HEK293 (cell line): ENCODE measurements around the gene ACVR2B.

Source experiments
- CTCF ChIA-PET: fragments of 350-600 bp; formaldehyde crosslinking; extraction: SDS; loops from one replicate; lab custom pipeline; 2021; ENCODE audit warnings: antibody characterized with exemption; lab: Yijun Ruan, JAX
- POLR2A ChIA-PET: fragments of 300-600 bp; formaldehyde crosslinking; extraction: SDS; loops from one replicate; lab custom pipeline; 2020; ENCODE audit warnings: antibody characterized with exemption, inconsistent platforms; lab: Yijun Ruan, JAX
- H3K27ac ChIP-seq: fragments of 200-500 bp; sonication (Bioruptor generic); 2 replicates; pipeline ENCODE4 v1.5.1; 2014; ENCODE audit warnings: low read depth, low read length, control low read depth, inconsistent platforms; ENCODE audit errors: extremely low read depth
- H3K36me3 ChIP-seq, 2 experiments: fragments of 200-500 bp in 1 of 2; sonication (Bioruptor generic) in 1 of 2; 1 replicate in 1 of 2; 2 replicates in 1 of 2; pipeline ENCODE4 v1.5.1; 2014 to 2017; ENCODE audit warnings: inconsistent platforms in 2 of 2, low read length in 2 of 2; ENCODE audit not compliant: control insufficient read depth in 2 of 2, insufficient read depth in 1 of 2
- H3K4me1 ChIP-seq: fragments of 200-500 bp; sonication (Bioruptor generic); 2 replicates; pipeline ENCODE4 v1.5.1; 2014; ENCODE audit warnings: mild to moderate bottlenecking, low read length, inconsistent platforms; ENCODE audit not compliant: control insufficient read depth, insufficient read depth
- H3K4me3 ChIP-seq: 2 replicates; pipeline ENCODE4 v1.5.1; 2011; ENCODE audit warnings: low read depth, mild to moderate bottlenecking, control low read depth, low read length, moderate library complexity
- H3K9me3 ChIP-seq: fragments of 200-500 bp; sonication (Bioruptor generic); 2 replicates; pipeline ENCODE4 v1.5.1; 2014; ENCODE audit warnings: low read depth, low read length, inconsistent platforms; ENCODE audit not compliant: control insufficient read depth, insufficient read depth
- EGR2 ChIP-seq: fragments of 450-650 bp; formaldehyde crosslinking; IDR thresholded peaks from 2 replicates; pipeline ENCODE4 v1.5.1; 2016; ENCODE audit warnings: low read depth, missing biosample characterization, missing genetic modification characterization
- GLIS2 ChIP-seq: fragments of 450-650 bp; formaldehyde crosslinking; IDR thresholded peaks from 2 replicates; pipeline ENCODE4 v1.5.1; 2016; ENCODE audit warnings: missing biosample characterization, missing genetic modification characterization
- KLF1 ChIP-seq: fragments of 450-650 bp; formaldehyde crosslinking; IDR thresholded peaks from 2 replicates; pipeline ENCODE4 v1.5.1; 2016; ENCODE audit warnings: missing biosample characterization, missing genetic modification characterization
- KLF10 ChIP-seq: fragments of 450-650 bp; IDR thresholded peaks from 2 replicates; pipeline ENCODE4 v1.5.1; 2018; ENCODE audit warnings: missing biosample characterization, mild to moderate bottlenecking, missing genetic modification characterization
- KLF16 ChIP-seq: fragments of 450-650 bp; formaldehyde crosslinking; IDR thresholded peaks from 2 replicates; pipeline ENCODE4 v1.5.1; 2017; ENCODE audit warnings: missing biosample characterization, missing genetic modification characterization
- MZF1 ChIP-seq: fragments of 450-650 bp; formaldehyde crosslinking; IDR thresholded peaks from 2 replicates; pipeline ENCODE4 v1.5.1; 2017; ENCODE audit warnings: missing biosample characterization, missing genetic modification characterization, borderline replicate concordance
- PATZ1 ChIP-seq: fragments of 450-650 bp; formaldehyde crosslinking; IDR thresholded peaks from 2 replicates; pipeline ENCODE4 v1.5.1; 2016; ENCODE audit warnings: missing biosample characterization, missing genetic modification characterization
- PBX3 ChIP-seq: sonication (generic); formaldehyde crosslinking; IDR thresholded peaks from 2 replicates; pipeline ENCODE4 v1.8.1; 2022; ENCODE audit warnings: mild to moderate bottlenecking, moderate library complexity, missing genetic modification reagents
- PRDM10 ChIP-seq: fragments of 450-650 bp; formaldehyde crosslinking; IDR thresholded peaks from 2 replicates; pipeline ENCODE4 v1.5.1; 2016; ENCODE audit warnings: missing biosample characterization, missing genetic modification characterization
- SCRT1 ChIP-seq: fragments of 450-650 bp; formaldehyde crosslinking; IDR thresholded peaks from 2 replicates; pipeline ENCODE4 v1.5.1; 2016; ENCODE audit warnings: missing biosample characterization, missing genetic modification characterization, borderline replicate concordance
- SP3 ChIP-seq: fragments of 450-650 bp; formaldehyde crosslinking; IDR thresholded peaks from 2 replicates; pipeline ENCODE4 v1.5.1; 2016; ENCODE audit warnings: missing biosample characterization, missing genetic modification characterization
- ZBTB20 ChIP-seq: fragments of 450-650 bp; formaldehyde crosslinking; IDR thresholded peaks from 2 replicates; pipeline ENCODE4 v1.5.1; 2016; ENCODE audit warnings: missing biosample characterization, missing genetic modification characterization
- ZBTB26 ChIP-seq: fragments of 450-650 bp; formaldehyde crosslinking; optimal IDR thresholded peaks from 2 replicates; pipeline ENCODE3; 2016; ENCODE audit warnings: missing biosample characterization, mild to moderate bottlenecking, missing genetic modification characterization
- ZFHX2 ChIP-seq: fragments of 450-650 bp; formaldehyde crosslinking; conservative IDR thresholded peaks from 2 replicates; pipeline ENCODE4 v1.5.1; 2016; ENCODE audit warnings: missing biosample characterization, missing genetic modification characterization
- ZNF157 ChIP-seq: fragments of 450-650 bp; formaldehyde crosslinking; IDR thresholded peaks from 2 replicates; pipeline ENCODE4 v1.5.1; 2016; ENCODE audit warnings: missing biosample characterization, missing genetic modification characterization
- ZNF266 ChIP-seq: fragments of 450-650 bp; formaldehyde crosslinking; IDR thresholded peaks from 2 replicates; pipeline ENCODE4 v1.5.1; 2016; ENCODE audit warnings: missing biosample characterization, missing genetic modification characterization, low read depth
- ZNF335 ChIP-seq: fragments of 450-650 bp; formaldehyde crosslinking; conservative IDR thresholded peaks from 2 replicates; pipeline ENCODE4 v1.5.1; 2016; ENCODE audit warnings: missing biosample characterization, missing genetic modification characterization
- ZNF341 ChIP-seq: fragments of 450-650 bp; formaldehyde crosslinking; IDR thresholded peaks from 2 replicates; pipeline ENCODE4; 2016; ENCODE audit warnings: low read depth, missing biosample characterization, missing genetic modification characterization
- ZNF398 ChIP-seq: fragments of 450-650 bp; formaldehyde crosslinking; IDR thresholded peaks from 2 replicates; pipeline ENCODE4 v1.5.1; 2017; ENCODE audit warnings: missing biosample characterization, missing genetic modification characterization
- ZNF529 ChIP-seq: fragments of 450-650 bp; formaldehyde crosslinking; IDR thresholded peaks from 2 replicates; pipeline ENCODE4 v1.5.1; 2017; ENCODE audit warnings: missing genetic modification characterization, missing biosample characterization; ENCODE audit not compliant: insufficient replicate concordance
- ZNF560 ChIP-seq: fragments of 450-650 bp; formaldehyde crosslinking; IDR thresholded peaks from 2 replicates; pipeline ENCODE4 v1.5.1; 2017; ENCODE audit warnings: missing biosample characterization, missing genetic modification characterization, borderline replicate concordance
- ZNF830 ChIP-seq: fragments of 450-650 bp; IDR thresholded peaks from 2 replicates; pipeline ENCODE4 v1.5.0; 2018; ENCODE audit warnings: missing biosample characterization, missing genetic modification characterization, low read depth, mild to moderate bottlenecking, moderate library complexity
- ZNF843 ChIP-seq: fragments of 450-650 bp; formaldehyde crosslinking; IDR thresholded peaks from 2 replicates; pipeline ENCODE4 v1.5.1; 2016; ENCODE audit warnings: missing biosample characterization, missing genetic modification characterization
- ZSCAN16 ChIP-seq: fragments of 450-650 bp; formaldehyde crosslinking; IDR thresholded peaks from 2 replicates; pipeline ENCODE4 v1.5.1; 2016; ENCODE audit warnings: missing biosample characterization, missing genetic modification characterization
- ZXDB ChIP-seq: fragments of 450-650 bp; formaldehyde crosslinking; IDR thresholded peaks from 2 replicates; pipeline ENCODE4 v1.5.1; 2016; ENCODE audit warnings: missing biosample characterization, missing genetic modification characterization

Gene ACVR2B

GRCh38 chr3:38454884-38455638, 1.4 kb downstream of the ACVR2B start:
- H3K9me3 ChIP-seq = no peaks in the 10 kb centered on the region
- ChIA-PET POLR2A (interaction anchor here (0.6 to 1.0 kb wide), 2 partner anchors 290 to 318 kb away, joined by 3 read pairs; partner anchors contain the start of gene ACAA1), CTCF (interaction anchor here (0.9 to 1.8 kb wide), 3 partner anchors 106 to 325 kb away, joined by 3 to 6 read pairs (median 3); partner anchors contain the start of gene XYLB)
- H3K36me3 ChIP-seq = no peaks in the 10 kb centered on the region
- peak overlapping the region; percentile 95; the same call in 1 of the 2 replicates for H3K27ac ChIP-seq
- peak overlapping the region; percentile 77 for H3K4me3 ChIP-seq
- H3K4me1 ChIP-seq = peaks cover 8% of the 10 kb centered on the region
- TF ChIP-seq SCRT1 (tag by site-specific recombination) = 0 out of 2 replicates have a peak, but pooled peaks have one; percentile 45
- TF ChIP-seq ZSCAN16 (tag by site-specific recombination) = peak; percentile 94
- TF ChIP-seq KLF10 = peak; percentile 83
- peak; percentile 31 for TF ChIP-seq GLIS2 (tag by site-specific recombination)
- no peak for TF ChIP-seq ZNF830 (tag by site-specific recombination)
- TF ChIP-seq KLF1 (tag by site-specific recombination) = peak; percentile 35; the same call in 1 of the 2 replicates
- peak; percentile 67 for TF ChIP-seq ZBTB26
- TF ChIP-seq EGR2 (tag by site-specific recombination) = peak; percentile 60
- 0 out of 2 replicates have a peak, but pooled peaks have one; percentile 25 for TF ChIP-seq MZF1
- TF ChIP-seq ZFHX2 = peak; percentile 78
- TF ChIP-seq KLF16 (tag by site-specific recombination) = 0 out of 2 replicates have a peak, but pooled peaks have one; percentile 30
- no peak for TF ChIP-seq ZNF266 (tag by site-specific recombination)
- TF ChIP-seq ZNF398 (tag by site-specific recombination) = 0 out of 2 replicates have a peak, but pooled peaks have one; percentile 10
- TF ChIP-seq SP3 = peak; percentile 56
- 0 out of 2 replicates have a peak, but pooled peaks have one; percentile 48 for TF ChIP-seq ZNF843 (tag by site-specific recombination)
- TF ChIP-seq ZBTB20 (tag by site-specific recombination) = peak; percentile 68
- TF ChIP-seq PATZ1 (tag by site-specific recombination) = peak; percentile 60; the same call in 1 of the 2 replicates
- peak; percentile 51 for TF ChIP-seq ZXDB (tag by site-specific recombination)
- TF ChIP-seq PRDM10 = peak; percentile 84
- TF ChIP-seq PBX3 (CRISPR knock-in tag) = no peak
- no peak for TF ChIP-seq ZNF560 (tag by site-specific recombination)
- peak; percentile 71 for TF ChIP-seq ZNF335 (tag by site-specific recombination)
- TF ChIP-seq ZNF529 (tag by site-specific recombination) = no peak
- TF ChIP-seq ZNF157 (tag by site-specific recombination) = no peak
- peak; percentile 88 for TF ChIP-seq ZNF341 (tag by site-specific recombination)
